Esophagus muscularis mucosa (tissue), 4 donors: ENCODE results near the gene SLC6A3. TPM values are rescaled to one million over a fixed set of nuclear protein-coding genes. Genes with fewer than 3 reads are reported as not detected.

Experiments
- DNase-seq: peaks from one replicate; pipeline ENCODE4 v3.0.0-alpha.2; 2017; ENCODE audit errors: extremely low spot score
- H3K27ac ChIP-seq, 4 donors: fragments of 200-600 bp; sonication (generic); replicated peaks in 1 of 4; 1 replicate in 3 of 4; 2 replicates in 1 of 4; pipeline ENCODE4 v1.5.1; 2016 to 2019; ENCODE audit warnings: mild to moderate bottlenecking in 1 of 4
- H3K27me3 ChIP-seq, 4 donors: fragments of 200-600 bp; sonication (generic); one replicate each; pipeline versions ENCODE4 v1.5.1 to v1.6.0; 2016 to 2019
- H3K36me3 ChIP-seq, 4 donors: fragments of 200-600 bp; sonication (generic); one replicate each; pipeline ENCODE4 v1.5.1; 2016 to 2019
- H3K4me1 ChIP-seq, 4 donors: fragments of 200-600 bp; sonication (generic); one replicate each; pipeline ENCODE4 v1.5.1; 2016 to 2019
- H3K4me3 ChIP-seq, 4 donors: fragments of 200-600 bp; sonication (generic); 1 replicate in 2 of 4; 2 replicates in 2 of 4; pipeline ENCODE4 v1.5.1; 2016 to 2019; ENCODE audit warnings: mild to moderate bottlenecking in 4 of 4, moderate library complexity in 1 of 4
- H3K9me3 ChIP-seq, 4 donors: fragments of 200-600 bp; sonication (generic); 1 replicate in 3 of 4; 2 replicates in 1 of 4; pipeline ENCODE4 v1.5.1; 2016 to 2019
- CTCF ChIP-seq, 3 experiments: fragments of 200-600 bp in 2 of 3; fragments of 450-650 bp in 1 of 3; sonication (generic) in 2 of 3; IDR thresholded peaks; one replicate each; pipeline ENCODE4 v1.5.1; 2017 to 2019; ENCODE audit warnings: antibody characterized with exemption in 3 of 3, mild to moderate bottlenecking in 2 of 3, moderate library complexity in 1 of 3
- EP300 ChIP-seq: sonication (generic); formaldehyde crosslinking; IDR thresholded peaks from one replicate; pipeline ENCODE4 v1.6.1; 2017; ENCODE audit warnings: antibody characterized with exemption
- POLR2A ChIP-seq: fragments of 450-650 bp; IDR thresholded peaks from one replicate; pipeline ENCODE4 v1.6.1; 2017; ENCODE audit warnings: antibody characterized with exemption, moderate library complexity, mild to moderate bottlenecking, low read depth
- POLR2AphosphoS5 ChIP-seq, 2 donors: sonication (generic); formaldehyde crosslinking; IDR thresholded peaks; one replicate each; pipeline ENCODE4 v1.6.1; 2017; ENCODE audit warnings: antibody characterized with exemption in 2 of 2
- WGBS: methylation state at CpG from one replicate; pipeline ENCODE4 v1.1.5; 2018; 5-methylcytosine and 5-hydroxymethylcytosine counted together
- intact Hi-C: fragments of 100-400 bp; cut with DNase I; formaldehyde crosslinking; loops from one replicate; pipeline ENCODE4 v1.15.1; 2023
- total RNA-seq, 4 donors: library from RNA; depleted of rRNA; stranded (reverse); fragments of >200 nt; gene quantifications; one replicate each; pipeline versions ENCODE4 v1.1.0 to v1.2.1, GENCODE V29; 2016

SLC6A3 gene
- total RNA-seq, 4 donors from 2014 or later, result 0.06 TPM; not detected in 3

GRCh38 chr5:1399737-1400136 lies 45.5 kb downstream of the SLC6A3 start:
- intact Hi-C loops, result no loop called here
- TF ChIP-seq POLR2AphosphoS5 (IDR thresholded peaks at IDR 0.05) (no peak), POLR2A (no peak), CTCF (IDR thresholded peaks at IDR 0.05) (no peak), EP300 (no peak)
- no peaks in the 10 kb centered on the region for H3K4me1 ChIP-seq

GRCh38 chr5:1396293-1396816 lies 48.9 kb downstream of the SLC6A3 start:
- Histone ChIP-seq H3K4me1 (no peaks in the 10 kb centered on the region), H3K9me3 (peaks cover 0 to 10% (median 3%) of the 10 kb centered on the region in 4 donors), H3K27me3 (peaks cover 0 to 79% (median 0%) of the 10 kb centered on the region in 4 donors), H3K27ac (no peak overlapping the region), H3K4me3 (no peak overlapping the region), H3K36me3 (no peaks in the 10 kb centered on the region)
- TF ChIP-seq CTCF (IDR thresholded peaks at IDR 0.05) (no peak), EP300 (no peak), POLR2A (no peak), POLR2AphosphoS5 (IDR thresholded peaks at IDR 0.05) (no peak)
- 67% methylated on average over 14 of the region's 18 CpGs for WGBS
- no peak for DNase-seq
- intact Hi-C loops, result no loop called here

More at GRCh38 chr5:1399737-1400136, 45.5 kb downstream of the SLC6A3 start:
- H3K4me3 ChIP-seq, result no peak overlapping the region
- peaks cover 0 to 56% (median 0%) of the 10 kb centered on the region in 4 donors for H3K27me3 ChIP-seq
- no peaks in the 10 kb centered on the region for H3K36me3 ChIP-seq
- no peak for DNase-seq
- H3K27ac ChIP-seq, result no peak overlapping the region
- peaks cover 0 to 10% (median 3%) of the 10 kb centered on the region in 4 donors for H3K9me3 ChIP-seq
- WGBS, result 83% methylated on average over 9 of the region's 11 CpGs

- Histone ChIP-seq H3K4me1 (no peaks in the 10 kb centered on the region), H3K9me3 (peaks cover 0 to 10% (median 3%) of the 10 kb centered on the region in 4 donors), H3K4me3 (no peak overlapping the region), H3K36me3 (no peaks in the 10 kb centered on the region), H3K27ac (no peak overlapping the region), H3K27me3 (peaks cover 0 to 79% (median 0%) of the 10 kb centered on the region in 4 donors)
- intact Hi-C loops, result no loop called here
- no peak for TF ChIP-seq POLR2AphosphoS5 (IDR thresholded peaks at IDR 0.05)
- TF ChIP-seq POLR2A, result no peak
- TF ChIP-seq EP300, result no peak
- TF ChIP-seq CTCF (IDR thresholded peaks at IDR 0.05), result no peak
- no peak for DNase-seq
- WGBS, result 78% methylated on average over 31 of the region's 32 CpGs
Measured at GRCh38 chr5:1394881-1395860, 50.1 kb downstream of the SLC6A3 start.

GRCh38 chr5:1393571-1394501 lies 51.4 kb downstream of the SLC6A3 start:
- no peak for DNase-seq
- no peaks in the 10 kb centered on the region for H3K9me3 ChIP-seq
- H3K4me3 ChIP-seq, result no peak overlapping the region
- H3K4me1 ChIP-seq, result no peaks in the 10 kb centered on the region
- no peak for TF ChIP-seq POLR2A
- no peak for TF ChIP-seq POLR2AphosphoS5 (IDR thresholded peaks at IDR 0.05)
- TF ChIP-seq EP300, result no peak
- TF ChIP-seq CTCF (IDR thresholded peaks at IDR 0.05), result no peak
- intact Hi-C loops, result no loop called here
- H3K36me3 ChIP-seq, result no peaks in the 10 kb centered on the region
- 61% methylated on average over 25 of the region's 36 CpGs for WGBS
- peaks cover 0 to 83% (median 0%) of the 10 kb centered on the region in 4 donors for H3K27me3 ChIP-seq
- no peak overlapping the region for H3K27ac ChIP-seq
